Measurements from ENCODE around the gene C2orf80.

GRCh38 chr2:208130712-208131110 lies 59.1 kb downstream of the C2orf80 start:
- TF ChIP-seq CTCF (IDR thresholded peaks at IDR 0.05): no peak
- no peak for TF ChIP-seq POLR2A (IDR thresholded peaks at IDR 0.05)
